Fibroblast of pulmonary artery (primary cell): ENCODE results near the gene STAT5A.

Source experiments
- DNase-seq: peaks from one replicate; pipeline ENCODE4 v3.0.0-alpha.2; 2010; ENCODE audit warnings: low read depth
- H3K4me3 ChIP-seq: replicated peaks from 2 replicates; pipeline ENCODE4 v1.5.1; 2011; ENCODE audit warnings: low read depth, mild to moderate bottlenecking, control low read depth, low read length, moderate library complexity
- CTCF ChIP-seq: IDR thresholded peaks from 2 replicates; pipeline ENCODE4 v1.5.1; 2011; ENCODE audit warnings: mild to moderate bottlenecking, control low read depth, low read length, inconsistent platforms; ENCODE audit errors: missing control alignments

The STAT5A gene

GRCh38 chr17:42339221-42339620 lies 50.9 kb downstream of the STAT5A start:
- no peak for TF ChIP-seq CTCF
- no peak for DNase-seq
- H3K4me3 ChIP-seq = no peak overlapping the region

GRCh38 chr17:42340691-42341127 lies 52.4 kb downstream of the STAT5A start:
- DNase-seq = no peak
- TF ChIP-seq CTCF = no peak
- no peak overlapping the region for H3K4me3 ChIP-seq

GRCh38 chr17:42341568-42341967 lies 53.3 kb downstream of the STAT5A start:
- no peak overlapping the region for H3K4me3 ChIP-seq
- DNase-seq = no peak
- TF ChIP-seq CTCF = no peak

GRCh38 chr17:42342242-42343008 lies 54.1 kb downstream of the STAT5A start:
- no peak for DNase-seq
- TF ChIP-seq CTCF = no peak
- no peak overlapping the region for H3K4me3 ChIP-seq

- H3K4me3 ChIP-seq = no peak overlapping the region
- TF ChIP-seq CTCF = no peak
- DNase-seq = no peak
These were observed 57.2 kb downstream of the STAT5A start for GRCh38 chr17:42345396-42346073.

- TF ChIP-seq CTCF = no peak
- H3K4me3 ChIP-seq = no peak overlapping the region
- DNase-seq = no peak
These were observed 58.2 kb downstream of the STAT5A start for GRCh38 chr17:42346481-42346880.

GRCh38 chr17:42347198-42347597 lies 58.9 kb downstream of the STAT5A start:
- peak; percentile 72 for DNase-seq

More at GRCh38 chr17:42347198-42347597, 58.9 kb downstream of the STAT5A start:
- no peak overlapping the region for H3K4me3 ChIP-seq
- no peak for TF ChIP-seq CTCF
